HG03460 (cell line): ENCODE measurements around the gene FGR.

Experiments used
- ATAC-seq: cut with Tn5 transposase; IDR thresholded peaks from one replicate; pipeline ENCODE4 v1.9.1; 2021; ENCODE audit not compliant: unreplicated experiment

Gene FGR

GRCh38 chr1:27617420-27617819 is 17.6 kb downstream of the FGR start:
- ATAC-seq, result no peak

- no peak for ATAC-seq
Measured at GRCh38 chr1:27616441-27616840, 18.5 kb downstream of the FGR start.

- no peak for ATAC-seq
Measured at GRCh38 chr1:27615346-27616192, 19.4 kb downstream of the FGR start.

GRCh38 chr1:27614625-27615344 is 20.2 kb downstream of the FGR start:
- no peak for ATAC-seq

- no peak for ATAC-seq
Measured at GRCh38 chr1:27614043-27614624, 20.9 kb downstream of the FGR start.

- ATAC-seq, result no peak
Measured at GRCh38 chr1:27612718-27613117, 22.3 kb downstream of the FGR start.

GRCh38 chr1:27611450-27611849 is 23.5 kb downstream of the FGR start:
- no peak for ATAC-seq

- no peak for ATAC-seq
Measured at GRCh38 chr1:27609618-27610240, 25.3 kb downstream of the FGR start.

GRCh38 chr1:27609210-27609555 is 25.8 kb downstream of the FGR start:
- ATAC-seq, result no peak

- no peak for ATAC-seq
Measured at GRCh38 chr1:27607239-27607804, 27.7 kb downstream of the FGR start.

- no peak for ATAC-seq
Measured at GRCh38 chr1:27606708-27607238, 28.2 kb downstream of the FGR start.

GRCh38 chr1:27605796-27606707 is 28.9 kb downstream of the FGR start:
- no peak for ATAC-seq

- no peak for ATAC-seq
Measured at GRCh38 chr1:27605300-27605766, 29.7 kb downstream of the FGR start.

GRCh38 chr1:27604579-27605299 is 30.2 kb downstream of the FGR start:
- ATAC-seq, result no peak

- ATAC-seq, result peak; percentile 51
Measured at GRCh38 chr1:27603681-27604578, 31.1 kb downstream of the FGR start, which contains the start of gene AHDC1. TSS of gene AHDC1 (minus strand) at chr1:27604144. CDS start at chr1:27552115, 52,029 bp downstream.

- ATAC-seq, result no peak
Measured at GRCh38 chr1:27603309-27603680, 31.7 kb downstream of the FGR start.

- no peak for ATAC-seq
Measured at GRCh38 chr1:27602462-27603308, 32.3 kb downstream of the FGR start.
